ACC112 (cell line): ENCODE results near the gene BIN1.
"Not testable (repeated sequence)": the region's sequence is repeated elsewhere in the genome, so short reads cannot be mapped to it uniquely, and the experiment has no call there.

Experiments used
- H2AFZ ChIP-seq: fragments of 200-600 bp; sonication (generic); one replicate; pipeline ENCODE4 v1.6.0; 2017; ENCODE audit warnings: antibody characterized with exemption, low read length; ENCODE audit not compliant: unreplicated experiment
- H3K27ac ChIP-seq: fragments of 200-600 bp; sonication (generic); 2 replicates; pipeline ENCODE4 v1.5.1; 2014; ENCODE audit warnings: low read depth, mild to moderate bottlenecking, antibody characterized with exemption, low read length, moderate library complexity
- H3K27me3 ChIP-seq: fragments of 200-600 bp; sonication (generic); 2 replicates; pipeline ENCODE4 v1.6.1; 2014; ENCODE audit warnings: mild to moderate bottlenecking, antibody characterized with exemption, low read length, moderate library complexity, mixed read lengths; ENCODE audit not compliant: insufficient read depth
- H3K36me3 ChIP-seq: fragments of 200-600 bp; sonication (generic); 2 replicates; pipeline ENCODE4 v1.6.1; 2016; ENCODE audit warnings: mild to moderate bottlenecking, antibody characterized with exemption, low read length, moderate library complexity, mixed read lengths; ENCODE audit not compliant: insufficient read depth
- H3K4me1 ChIP-seq: fragments of 200-600 bp; sonication (generic); one replicate; pipeline ENCODE4 v1.6.1; 2016; ENCODE audit warnings: low read length, mixed read lengths; ENCODE audit not compliant: insufficient read depth, unreplicated experiment, control insufficient read depth
- H3K4me3 ChIP-seq: fragments of 200-600 bp; sonication (generic); 2 replicates; pipeline ENCODE4 v1.5.1; 2014; ENCODE audit warnings: mild to moderate bottlenecking, low read depth, low read length
- H3K79me2 ChIP-seq: fragments of 200-600 bp; sonication (generic); one replicate; pipeline ENCODE4 v1.6.0; 2016; ENCODE audit warnings: low read length; ENCODE audit not compliant: control insufficient read depth, unreplicated experiment, insufficient read depth

The BIN1 gene

GRCh38 chr2:127134235-127134634 lies 27.3 kb upstream of the BIN1 start:
- no peak overlapping the region for H3K4me3 ChIP-seq
- no peaks in the 10 kb centered on the region for H3K79me2 ChIP-seq
- H2AFZ ChIP-seq = no peak overlapping the region
- no peaks in the 10 kb centered on the region for H3K4me1 ChIP-seq
- H3K36me3 ChIP-seq = no peaks in the 10 kb centered on the region
- no peaks in the 10 kb centered on the region for H3K27me3 ChIP-seq
- H3K27ac ChIP-seq = no peak overlapping the region

GRCh38 chr2:127133793-127134192 lies 26.8 kb upstream of the BIN1 start:
- Histone ChIP-seq H3K27ac (no peak overlapping the region), H3K79me2 (no peaks in the 10 kb centered on the region), H3K27me3 (no peaks in the 10 kb centered on the region), H3K4me3 (no peak overlapping the region), H3K36me3 (no peaks in the 10 kb centered on the region), H3K4me1 (no peaks in the 10 kb centered on the region), H2AFZ (no peak overlapping the region)

GRCh38 chr2:127130421-127130820 lies 23.5 kb upstream of the BIN1 start:
- no peak overlapping the region for H2AFZ ChIP-seq
- no peak overlapping the region for H3K27ac ChIP-seq

GRCh38 chr2:127129937-127130336 lies 23.0 kb upstream of the BIN1 start:
- Histone ChIP-seq H3K36me3 (no peaks in the 10 kb centered on the region), H2AFZ (no peak overlapping the region), H3K79me2 (no peaks in the 10 kb centered on the region), H3K27me3 (no peaks in the 10 kb centered on the region), H3K4me1 (no peaks in the 10 kb centered on the region), H3K4me3 (no peak overlapping the region), H3K27ac (no peak overlapping the region)

More at GRCh38 chr2:127130421-127130820, 23.5 kb upstream of the BIN1 start:
- no peaks in the 10 kb centered on the region for H3K4me1 ChIP-seq
- no peak overlapping the region for H3K4me3 ChIP-seq
- H3K79me2 ChIP-seq = no peaks in the 10 kb centered on the region
- H3K27me3 ChIP-seq = no peaks in the 10 kb centered on the region
- no peaks in the 10 kb centered on the region for H3K36me3 ChIP-seq

- no peaks in the 10 kb centered on the region for H3K36me3 ChIP-seq
- H3K79me2 ChIP-seq = no peaks in the 10 kb centered on the region
- no peaks in the 10 kb centered on the region for H3K4me1 ChIP-seq
- no peak overlapping the region for H2AFZ ChIP-seq
- H3K27ac ChIP-seq = no peak overlapping the region
- no peaks in the 10 kb centered on the region for H3K27me3 ChIP-seq
- H3K4me3 ChIP-seq = no peak overlapping the region
These were observed 21.5 kb upstream of the BIN1 start for GRCh38 chr2:127128445-127128904.

GRCh38 chr2:127125821-127126220 lies 18.9 kb upstream of the BIN1 start:
- Histone ChIP-seq H3K27me3 (no peaks in the 10 kb centered on the region), H3K27ac (no peak overlapping the region), H3K4me3 (no peak overlapping the region), H3K36me3 (no peaks in the 10 kb centered on the region), H3K4me1 (no peaks in the 10 kb centered on the region), H3K79me2 (no peaks in the 10 kb centered on the region), H2AFZ (no peak overlapping the region)

GRCh38 chr2:127124426-127124825 lies 17.5 kb upstream of the BIN1 start:
- H3K27me3 ChIP-seq = no peaks in the 10 kb centered on the region
- H2AFZ ChIP-seq = no peak overlapping the region
- no peak overlapping the region for H3K27ac ChIP-seq
- no peaks in the 10 kb centered on the region for H3K79me2 ChIP-seq
- H3K36me3 ChIP-seq = no peaks in the 10 kb centered on the region
- no peaks in the 10 kb centered on the region for H3K4me1 ChIP-seq
- no peak overlapping the region for H3K4me3 ChIP-seq

GRCh38 chr2:127122361-127123027 lies 15.5 kb upstream of the BIN1 start:
- Histone ChIP-seq H3K36me3 (no peaks in the 10 kb centered on the region), H3K4me1 (no peaks in the 10 kb centered on the region), H3K79me2 (no peaks in the 10 kb centered on the region), H3K4me3 (no peak overlapping the region), H2AFZ (no peak overlapping the region), H3K27me3 (no peaks in the 10 kb centered on the region), H3K27ac (no peak overlapping the region)

- Histone ChIP-seq H3K27me3 (no peaks in the 10 kb centered on the region), H3K4me1 (no peaks in the 10 kb centered on the region), H3K79me2 (no peaks in the 10 kb centered on the region), H3K36me3 (no peaks in the 10 kb centered on the region), H2AFZ (no peak overlapping the region), H3K4me3 (no peak overlapping the region), H3K27ac (no peak overlapping the region)
These were observed 14.8 kb upstream of the BIN1 start for GRCh38 chr2:127121776-127122176.

- H3K27me3 ChIP-seq = no peaks in the 10 kb centered on the region
- no peaks in the 10 kb centered on the region for H3K79me2 ChIP-seq
- no peak overlapping the region for H3K27ac ChIP-seq
- no peaks in the 10 kb centered on the region for H3K4me1 ChIP-seq
- H2AFZ ChIP-seq = no peak overlapping the region
- H3K36me3 ChIP-seq = no peaks in the 10 kb centered on the region
- H3K4me3 ChIP-seq = no peak overlapping the region
These were observed 14.4 kb upstream of the BIN1 start for GRCh38 chr2:127121353-127121752.

GRCh38 chr2:127120408-127120807 lies 13.5 kb upstream of the BIN1 start:
- not testable (repeated sequence) for H3K4me1 ChIP-seq, H3K36me3 ChIP-seq, H3K4me3 ChIP-seq, H3K79me2 ChIP-seq, H3K27ac ChIP-seq, H3K27me3 ChIP-seq, H2AFZ ChIP-seq
